Measurements from ENCODE around the gene HOXB7. TPM values are rescaled to one million over a fixed set of nuclear protein-coding genes. Genes with fewer than 3 reads are reported as not detected.

The HOXB7 gene
- 2.7 and 10.3 TPM in 2 replicates for total RNA-seq

GRCh38 chr17:48610282-48611211 lies at the start of gene HOXB7:
Gene HOXB7 (minus strand): TSS chr17:48611017. CDS start chr17:48610918, 99 bp downstream.

GRCh38 chr17:48626245-48627117 lies 15.7 kb upstream of the HOXB7 start, which contains the start of gene HOXB9:
Gene HOXB9 (minus strand): TSS chr17:48626358. CDS start chr17:48626269, 89 bp downstream.

GRCh38 chr17:48615047-48615962 lies 4.5 kb upstream of the HOXB7 start, which contains the start of gene HOXB8:
Gene HOXB8 (minus strand): TSS chr17:48615292. CDS start chr17:48614704, 588 bp downstream.

GRCh38 chr17:48604770-48605329 lies 6.0 kb downstream of the HOXB7 start, which contains the start of gene HOXB6:
Gene HOXB6 (minus strand): TSS chr17:48604986. CDS start chr17:48598150, 6,836 bp downstream.

GRCh38 chr17:48593126-48593829 lies 17.5 kb downstream of the HOXB7 start, which contains the start of gene HOXB5:
Gene HOXB5 (minus strand): TSS chr17:48593779. CDS start chr17:48593682, 97 bp downstream.

GRCh38 chr17:48589831-48590606 lies 20.8 kb downstream of the HOXB7 start, which contains the start of gene HOXB3:
Gene HOXB3 (minus strand): TSS chr17:48590241. CDS start chr17:48552474, 37,767 bp downstream.

GRCh38 chr17:48577946-48578615 lies 32.7 kb downstream of the HOXB7 start, which contains the start of gene HOXB4:
Gene HOXB4 (minus strand): TSS chr17:48578350. CDS start chr17:48578319, 31 bp downstream.

Other genes with a start within 250 kb of the HOXB7 start
- gene SKAP1, start 180.8 kb downstream of the HOXB7 start, total RNA-seq, result 0.09 TPM in 1 of 2 replicates, not detected in the other
- gene HOXB1, start 80.0 kb downstream of the HOXB7 start, total RNA-seq, result not detected in 2 replicates
- 0.09 and 0.76 TPM in 2 replicates for gene HOXB2, start 65.9 kb downstream of the HOXB7 start, total RNA-seq
- gene HOXB4, start 32.7 kb downstream of the HOXB7 start, total RNA-seq, result 0.76 and 1.4 TPM in 2 replicates
- gene HOXB3, start 20.8 kb downstream of the HOXB7 start, total RNA-seq, result 1.7 and 5.7 TPM in 2 replicates
- under 0.01 and 0.11 TPM in 2 replicates for gene HOXB5, start 17.2 kb downstream of the HOXB7 start, total RNA-seq
- 1.7 and 4.8 TPM in 2 replicates for gene HOXB6, start 6.0 kb downstream of the HOXB7 start, total RNA-seq
- gene HOXB8, start 4.3 kb upstream of the HOXB7 start, total RNA-seq, result 0.09 and 1.7 TPM in 2 replicates
- gene HOXB9, start 15.3 kb upstream of the HOXB7 start, total RNA-seq, result under 0.01 and 0.43 TPM in 2 replicates
- gene PRAC1, start 111.5 kb upstream of the HOXB7 start, total RNA-seq, result not detected in 2 replicates
- not detected in 2 replicates for gene PRAC2, start 112.2 kb upstream of the HOXB7 start, total RNA-seq
- not detected in 2 replicates for gene HOXB13, start 117.7 kb upstream of the HOXB7 start, total RNA-seq
- gene TTLL6, start 206.2 kb upstream of the HOXB7 start, total RNA-seq, result under 0.01 TPM in 1 of 2 replicates, not detected in the other
- gene CALCOCO2, start 220.0 kb upstream of the HOXB7 start, total RNA-seq, result 38.7 and 50.8 TPM in 2 replicates

Data from dermis lymphatic vessel endothelial cell (primary cell).